GM12878 (cell line): ENCODE measurements around the gene KREMEN2. TPM values are rescaled to one million over a fixed set of nuclear protein-coding genes. Genes with fewer than 3 reads are reported as not detected.
A peak's percentile ranks its signal among the peaks of the same experiment; 100 is the strongest.

Source experiments
- ATAC-seq: fragments of 200-7000 bp; cut with Tn5 transposase; 3 replicates; pipeline ENCODE4 v1.9.1; 2020; ENCODE audit warnings: mild to moderate bottlenecking, moderate library complexity
- BruUV-seq: library from RNA; stranded (reverse); fragments of 400-500 nt; replicated peaks from 2 replicates; lab custom pipeline; 2021; lab: Mats Ljungman, UMichigan
- CTCF ChIA-PET: fragments of 300-600 bp; sonication (Branson Sonifier 250); formaldehyde crosslinking; extraction: SDS; loops from one replicate; lab custom pipeline; 2021; ENCODE audit warnings: inconsistent platforms; lab: Yijun Ruan, JAX
- POLR2A ChIA-PET: fragments of 350-600 bp; formaldehyde crosslinking; extraction: SDS; loops from one replicate; lab custom pipeline; 2021; ENCODE audit warnings: inconsistent platforms; lab: Charles Lee
- RAD21 ChIA-PET: fragments of 300-600 bp; sonication (Branson Sonifier 250); formaldehyde crosslinking; loops from one replicate; lab custom pipeline; 2023; ENCODE audit warnings: antibody characterized with exemption; ENCODE audit not compliant: unreplicated experiment; lab: Charles Lee
- SMC1A ChIA-PET: fragments of 300-600 bp; sonication (Branson Sonifier 250); formaldehyde crosslinking; loops from one replicate; lab custom pipeline; 2023; ENCODE audit not compliant: unreplicated experiment, uncharacterized antibody; lab: Charles Lee
- DNase-seq: peaks from one replicate; pipeline ENCODE4 v3.0.0-alpha.2; 2011; ENCODE audit warnings: low read depth, low spot score
- FAIRE-seq: peaks from 3 replicates; lab custom pipeline; 2011; peaks lifted over from hg19 to GRCh38; lab: Jason Lieb, UNC
- H2AFZ ChIP-seq: 2 replicates; pipeline ENCODE4 v1.6.0; 2011; ENCODE audit warnings: low read depth, low read length, control low read depth; ENCODE audit not compliant: control insufficient read depth
- H3K27ac ChIP-seq: 2 replicates; pipeline ENCODE4 v1.5.1; 2011; ENCODE audit warnings: control low read depth; ENCODE audit not compliant: control insufficient read depth, insufficient read depth
- H3K27me3 ChIP-seq, 2 experiments: replicated peaks in 1 of 2; 2 replicates each; pipeline versions ENCODE4 v1.6.0 to v1.6.1; 2011; ENCODE audit warnings: low read length in 1 of 2; ENCODE audit not compliant: control insufficient read depth in 2 of 2, insufficient read depth in 2 of 2
- H3K36me3 ChIP-seq, 2 experiments: 2 replicates each; pipeline ENCODE4 v1.5.1; 2011; ENCODE audit warnings: low read length in 1 of 2; ENCODE audit not compliant: control insufficient read depth in 2 of 2, insufficient read depth in 2 of 2
- H3K4me1 ChIP-seq: 2 replicates; pipeline ENCODE4 v1.6.1; 2011; ENCODE audit warnings: mild to moderate bottlenecking, low read length, moderate library complexity, mixed read lengths; ENCODE audit not compliant: control insufficient read depth, insufficient read depth
- H3K4me2 ChIP-seq: 2 replicates; pipeline ENCODE4 v1.6.0; 2011; ENCODE audit warnings: control low read depth; ENCODE audit not compliant: control insufficient read depth, insufficient read depth
- H3K4me3 ChIP-seq: fragments of 200-600 bp; sonication (generic); 2 replicates; pipeline ENCODE4 v1.5.1; 2016
- H3K79me2 ChIP-seq: 2 replicates; pipeline ENCODE4 v1.6.0; 2011; ENCODE audit warnings: low read length; ENCODE audit not compliant: control insufficient read depth, insufficient read depth
- H3K9ac ChIP-seq: 2 replicates; pipeline ENCODE4 v1.8.0; 2011; ENCODE audit warnings: low read length, control low read depth, mixed read lengths; ENCODE audit not compliant: control insufficient read depth, insufficient read depth
- H3K9me3 ChIP-seq: replicated peaks from 3 replicates; pipeline ENCODE4 v1.5.1; 2011; ENCODE audit warnings: mild to moderate bottlenecking, low read length; ENCODE audit not compliant: control insufficient read depth, insufficient read depth
- H4K20me1 ChIP-seq: 2 replicates; pipeline ENCODE4 v1.6.0; 2011; ENCODE audit not compliant: control insufficient read depth, insufficient read depth
- CBX3 ChIP-seq: fragments of 200-600 bp; sonication (generic); IDR thresholded peaks from 2 replicates; pipeline ENCODE4 v1.6.1; 2016; ENCODE audit warnings: low read depth, borderline replicate concordance
- EED ChIP-seq: sonication (generic); IDR thresholded peaks from 2 replicates; pipeline ENCODE4 v1.6.1; 2016; ENCODE audit warnings: antibody characterized with exemption, low read depth
- JUND ChIP-seq: IDR thresholded peaks from 2 replicates; pipeline ENCODE4 v1.6.1; 2012; ENCODE audit warnings: low read depth, mild to moderate bottlenecking, low read length, improper control_type of control experiment, moderate library complexity
- LARP7 ChIP-seq: fragments of 450-650 bp; IDR thresholded peaks from 2 replicates; pipeline ENCODE4 v1.6.1; 2017; ENCODE audit warnings: mild to moderate bottlenecking
- MXI1 ChIP-seq: fragments of 150-350 bp; IDR thresholded peaks from 2 replicates; pipeline ENCODE4 v1.6.1; 2011; ENCODE audit warnings: low read depth, mild to moderate bottlenecking, inconsistent platforms, low read length, improper control_type of control experiment
- MYB ChIP-seq: fragments of 150-350 bp; IDR thresholded peaks from 2 replicates; pipeline ENCODE4 v1.6.1; 2014; ENCODE audit warnings: mild to moderate bottlenecking, low read depth, low read length, borderline replicate concordance
- NR2F1 ChIP-seq: fragments of 450-650 bp; conservative IDR thresholded peaks from 2 replicates; pipeline ENCODE4 v1.6.1; 2017; ENCODE audit warnings: mild to moderate bottlenecking
- SPI1 ChIP-seq: IDR thresholded peaks from 2 replicates; pipeline ENCODE4 v1.6.1; 2011; ENCODE audit warnings: low read depth, mild to moderate bottlenecking, low read length, moderate library complexity, borderline replicate concordance; ENCODE audit not compliant: insufficient read depth
- STAT1 ChIP-seq: fragments of 450-650 bp; conservative IDR thresholded peaks from 2 replicates; pipeline ENCODE4 v1.6.1; 2014; ENCODE audit warnings: antibody characterized with exemption, mild to moderate bottlenecking
- SUPT20H ChIP-seq: IDR thresholded peaks from 2 replicates; pipeline ENCODE4 v1.6.1; 2011; ENCODE audit warnings: low read depth, mild to moderate bottlenecking, low read length, moderate library complexity, borderline replicate concordance; ENCODE audit not compliant: control insufficient read depth
- SUZ12 ChIP-seq: fragments of 200-600 bp; sonication (generic); IDR thresholded peaks from one replicate; pipeline ENCODE4 v1.6.1; 2018; ENCODE audit warnings: antibody characterized with exemption, mild to moderate bottlenecking; ENCODE audit not compliant: unreplicated experiment
- TARDBP ChIP-seq: IDR thresholded peaks from 2 replicates; pipeline ENCODE4 v1.6.1; 2016; ENCODE audit warnings: borderline replicate concordance
- ZNF384 ChIP-seq: IDR thresholded peaks from 2 replicates; pipeline ENCODE4 v1.6.1; 2012; ENCODE audit warnings: low read depth, mild to moderate bottlenecking, low read length, improper control_type of control experiment, borderline replicate concordance
- ZZZ3 ChIP-seq: IDR thresholded peaks from 2 replicates; pipeline ENCODE4 v1.6.1; 2011; ENCODE audit warnings: low read depth; ENCODE audit not compliant: control insufficient read depth, insufficient read length
- WGBS: methylation state at CpG from one replicate; pipeline ENCODE4 v1.1.6; 2016; ENCODE audit warnings: low lambda C conversion rate; ENCODE audit not compliant: insufficient replicate concordance, insufficient coverage; ENCODE audit errors: missing lambda C conversion rate; 5-methylcytosine and 5-hydroxymethylcytosine counted together
- in situ Hi-C: fragments of 300-500 bp; cut with MboI; formaldehyde crosslinking; loops from 9 replicates; pipeline ENCODE4 v1.14.3; 2018; ENCODE audit warnings: mixed read lengths
- intact Hi-C: fragments of 100-400 bp; cut with micrococcal nuclease; formaldehyde crosslinking; loops from one replicate; pipeline ENCODE4 v1.14.2; 2022; ENCODE audit not compliant: unreplicated experiment
- polyA plus RNA-seq, 11 experiments: library from polyadenylated mRNA; depleted of rRNA in 4 of 11; unstranded in 6 of 11; stranded (reverse) in 5 of 11; fragments of >200 nt; fragmentation: Nextera tagmentation in 4 of 11; fragmentation: Illumina TruSeq in 1 of 11; extraction: Ambion mirVana in 4 of 11; extraction: Trizol in 1 of 11; gene quantifications; 1 replicate in 1 of 11; 2 replicates in 10 of 11; pipeline versions ENCODE4 v1.2.1 to v1.2.3, GENCODE V29; 2011 to 2016; ENCODE audit warnings: inconsistent platforms in 2 of 11, missing spikeins in 2 of 11, low read depth in 1 of 11
- total RNA-seq, 4 experiments: library from RNA; depleted of rRNA in 3 of 4; stranded (reverse); fragments of >200 nt in 3 of 4; fragmentation: Illumina TruSeq in 1 of 4; extraction: Trizol in 1 of 4; gene quantifications; 2 replicates each; pipeline versions ENCODE4 v1.2.1 to v1.2.3, GENCODE V29; 2013 to 2021
- TF ChIP-seq, protein P1 (sequence below): fragments of 450-650 bp; IDR thresholded peaks from 2 replicates; pipeline ENCODE4 v1.6.1; 2014; ENCODE audit warnings: mild to moderate bottlenecking
- TF ChIP-seq, protein P2 (sequence below): fragments of 450-650 bp; IDR thresholded peaks from 2 replicates; pipeline ENCODE4 v1.6.1; 2016; ENCODE audit warnings: mild to moderate bottlenecking
- TF ChIP-seq, protein P3 (sequence below): fragments of 450-650 bp; IDR thresholded peaks from 2 replicates; pipeline ENCODE4 v1.6.1; 2016; ENCODE audit warnings: mild to moderate bottlenecking

Gene KREMEN2
- total and polyA plus RNA-seq, 10 of the 15 experiments (the other 5 are each of a cell fraction or from before 2014, with no cell fraction given) = 0.06 to 3.7 (median 0.83) TPM; not detected in 2

DNA sequence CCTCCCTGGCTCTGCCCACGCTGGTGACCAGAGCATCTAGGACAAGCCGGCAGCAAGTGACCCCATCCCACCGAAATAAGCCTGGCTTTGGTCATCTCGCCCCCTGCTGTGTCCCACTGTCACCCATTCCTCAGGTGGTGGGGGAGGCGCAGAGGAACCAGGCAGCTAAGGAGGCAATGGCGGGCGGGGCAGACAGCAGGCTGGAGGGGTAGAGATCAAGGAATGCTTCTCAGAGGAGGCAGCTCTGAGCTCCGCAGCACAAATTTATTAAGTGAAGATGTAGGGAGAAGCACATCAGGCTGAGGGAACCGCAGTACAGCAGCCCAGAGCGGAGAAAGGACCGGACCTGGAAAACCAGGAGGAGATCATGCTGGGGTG, 7.5 kb upstream of the KREMEN2 start:
- in situ Hi-C loops = no loop called here
- TF ChIP-seq STAT1 (no peak), MXI1 (no peak), LARP7 (no peak), JUND (no peak), MYB (no peak), SUPT20H (no peak), ZZZ3 (no peak), SUZ12 (no peak), SPI1 (no peak), ZNF384 (no peak), EED (no peak), TARDBP (no peak), NR2F1 (no peak), CBX3 (no peak)
- TF ChIP-seq, protein P1, sequence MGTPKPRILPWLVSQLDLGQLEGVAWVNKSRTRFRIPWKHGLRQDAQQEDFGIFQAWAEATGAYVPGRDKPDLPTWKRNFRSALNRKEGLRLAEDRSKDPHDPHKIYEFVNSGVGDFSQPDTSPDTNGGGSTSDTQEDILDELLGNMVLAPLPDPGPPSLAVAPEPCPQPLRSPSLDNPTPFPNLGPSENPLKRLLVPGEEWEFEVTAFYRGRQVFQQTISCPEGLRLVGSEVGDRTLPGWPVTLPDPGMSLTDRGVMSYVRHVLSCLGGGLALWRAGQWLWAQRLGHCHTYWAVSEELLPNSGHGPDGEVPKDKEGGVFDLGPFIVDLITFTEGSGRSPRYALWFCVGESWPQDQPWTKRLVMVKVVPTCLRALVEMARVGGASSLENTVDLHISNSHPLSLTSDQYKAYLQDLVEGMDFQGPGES = no peak
- TF ChIP-seq, protein P2, sequence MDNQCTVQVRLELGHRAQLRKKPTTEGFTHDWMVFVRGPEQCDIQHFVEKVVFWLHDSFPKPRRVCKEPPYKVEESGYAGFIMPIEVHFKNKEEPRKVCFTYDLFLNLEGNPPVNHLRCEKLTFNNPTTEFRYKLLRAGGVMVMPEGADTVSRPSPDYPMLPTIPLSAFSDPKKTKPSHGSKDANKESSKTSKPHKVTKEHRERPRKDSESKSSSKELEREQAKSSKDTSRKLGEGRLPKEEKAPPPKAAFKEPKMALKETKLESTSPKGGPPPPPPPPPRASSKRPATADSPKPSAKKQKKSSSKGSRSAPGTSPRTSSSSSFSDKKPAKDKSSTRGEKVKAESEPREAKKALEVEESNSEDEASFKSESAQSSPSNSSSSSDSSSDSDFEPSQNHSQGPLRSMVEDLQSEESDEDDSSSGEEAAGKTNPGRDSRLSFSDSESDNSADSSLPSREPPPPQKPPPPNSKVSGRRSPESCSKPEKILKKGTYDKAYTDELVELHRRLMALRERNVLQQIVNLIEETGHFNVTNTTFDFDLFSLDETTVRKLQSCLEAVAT = no peak
- TF ChIP-seq, protein P3, sequence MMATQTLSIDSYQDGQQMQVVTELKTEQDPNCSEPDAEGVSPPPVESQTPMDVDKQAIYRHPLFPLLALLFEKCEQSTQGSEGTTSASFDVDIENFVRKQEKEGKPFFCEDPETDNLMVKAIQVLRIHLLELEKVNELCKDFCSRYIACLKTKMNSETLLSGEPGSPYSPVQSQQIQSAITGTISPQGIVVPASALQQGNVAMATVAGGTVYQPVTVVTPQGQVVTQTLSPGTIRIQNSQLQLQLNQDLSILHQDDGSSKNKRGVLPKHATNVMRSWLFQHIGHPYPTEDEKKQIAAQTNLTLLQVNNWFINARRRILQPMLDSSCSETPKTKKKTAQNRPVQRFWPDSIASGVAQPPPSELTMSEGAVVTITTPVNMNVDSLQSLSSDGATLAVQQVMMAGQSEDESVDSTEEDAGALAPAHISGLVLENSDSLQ = no peak

More for the DNA sequence above, 7.5 kb upstream of the KREMEN2 start:
- Histone ChIP-seq H3K4me1 (peaks cover 21% of the 10 kb centered on the region), H4K20me1 (no peaks in the 10 kb centered on the region), H3K4me2 (no peak overlapping the region), H3K4me3 (no peak overlapping the region), H3K27me3 (no peaks in the 10 kb centered on the region), H3K9ac (no peak overlapping the region), H3K79me2 (no peaks in the 10 kb centered on the region), H3K9me3 (no peaks in the 10 kb centered on the region), H2AFZ (peak overlapping the region; percentile 11; the same call in 1 of the 2 replicates), H3K36me3 (no peaks in the 10 kb centered on the region), H3K27ac (no peak overlapping the region)
- no TSS peak for BruUV-seq
- ChIA-PET POLR2A (interaction anchor here (0.9 kb wide), 1 partner anchor 9 kb away, joined by 3 read pairs; no protein-coding TSS in a partner anchor), CTCF (no interaction called here), RAD21 (interaction anchor here (0.6 to 1.3 kb wide), 2 partner anchors 14 to 29 kb away, joined by 3 read pairs; no protein-coding TSS in a partner anchor), SMC1A (interaction anchor here (0.9 kb wide), 1 partner anchor 9 kb away, joined by 3 read pairs; no protein-coding TSS in a partner anchor)
- DNase-seq = no peak
- no peak for FAIRE-seq
- 72% methylated on average over 11 of the region's 11 CpGs for WGBS
- no peak for ATAC-seq
- intact Hi-C loops = no loop called here
